ENCODE data around the gene HNRNPLL.

- TF ChIP-seq, protein P1, sequence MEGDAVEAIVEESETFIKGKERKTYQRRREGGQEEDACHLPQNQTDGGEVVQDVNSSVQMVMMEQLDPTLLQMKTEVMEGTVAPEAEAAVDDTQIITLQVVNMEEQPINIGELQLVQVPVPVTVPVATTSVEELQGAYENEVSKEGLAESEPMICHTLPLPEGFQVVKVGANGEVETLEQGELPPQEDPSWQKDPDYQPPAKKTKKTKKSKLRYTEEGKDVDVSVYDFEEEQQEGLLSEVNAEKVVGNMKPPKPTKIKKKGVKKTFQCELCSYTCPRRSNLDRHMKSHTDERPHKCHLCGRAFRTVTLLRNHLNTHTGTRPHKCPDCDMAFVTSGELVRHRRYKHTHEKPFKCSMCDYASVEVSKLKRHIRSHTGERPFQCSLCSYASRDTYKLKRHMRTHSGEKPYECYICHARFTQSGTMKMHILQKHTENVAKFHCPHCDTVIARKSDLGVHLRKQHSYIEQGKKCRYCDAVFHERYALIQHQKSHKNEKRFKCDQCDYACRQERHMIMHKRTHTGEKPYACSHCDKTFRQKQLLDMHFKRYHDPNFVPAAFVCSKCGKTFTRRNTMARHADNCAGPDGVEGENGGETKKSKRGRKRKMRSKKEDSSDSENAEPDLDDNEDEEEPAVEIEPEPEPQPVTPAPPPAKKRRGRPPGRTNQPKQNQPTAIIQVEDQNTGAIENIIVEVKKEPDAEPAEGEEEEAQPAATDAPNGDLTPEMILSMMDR (IDR thresholded peaks at IDR 0.05 in 4 of 5, conservative IDR thresholded peaks at IDR 0.05 in 1 of 5) = no peak
- TF ChIP-seq POLR2A (IDR thresholded peaks at IDR 0.05) = no peak
Observed at GRCh38 chr2:38546064-38546463, 56.7 kb downstream of the HNRNPLL start.
